ENCODE measurements around the gene NTM.

NTM gene

GRCh38 chr11:131808470-131808869, 438.1 kb downstream of the NTM start:
- TF ChIP-seq, protein P1, sequence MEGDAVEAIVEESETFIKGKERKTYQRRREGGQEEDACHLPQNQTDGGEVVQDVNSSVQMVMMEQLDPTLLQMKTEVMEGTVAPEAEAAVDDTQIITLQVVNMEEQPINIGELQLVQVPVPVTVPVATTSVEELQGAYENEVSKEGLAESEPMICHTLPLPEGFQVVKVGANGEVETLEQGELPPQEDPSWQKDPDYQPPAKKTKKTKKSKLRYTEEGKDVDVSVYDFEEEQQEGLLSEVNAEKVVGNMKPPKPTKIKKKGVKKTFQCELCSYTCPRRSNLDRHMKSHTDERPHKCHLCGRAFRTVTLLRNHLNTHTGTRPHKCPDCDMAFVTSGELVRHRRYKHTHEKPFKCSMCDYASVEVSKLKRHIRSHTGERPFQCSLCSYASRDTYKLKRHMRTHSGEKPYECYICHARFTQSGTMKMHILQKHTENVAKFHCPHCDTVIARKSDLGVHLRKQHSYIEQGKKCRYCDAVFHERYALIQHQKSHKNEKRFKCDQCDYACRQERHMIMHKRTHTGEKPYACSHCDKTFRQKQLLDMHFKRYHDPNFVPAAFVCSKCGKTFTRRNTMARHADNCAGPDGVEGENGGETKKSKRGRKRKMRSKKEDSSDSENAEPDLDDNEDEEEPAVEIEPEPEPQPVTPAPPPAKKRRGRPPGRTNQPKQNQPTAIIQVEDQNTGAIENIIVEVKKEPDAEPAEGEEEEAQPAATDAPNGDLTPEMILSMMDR (IDR thresholded peaks at IDR 0.05; ENCODE audit: low read depth, low read length), result no peak
- no peak for DNase-seq (ENCODE audit: low read depth in 2 of 2)
- H3K4me3 ChIP-seq (replicated peaks in 1 of 2; ENCODE audit: low read depth in 2 of 2, low read length in 2 of 2), result no peak overlapping the region

DNA sequence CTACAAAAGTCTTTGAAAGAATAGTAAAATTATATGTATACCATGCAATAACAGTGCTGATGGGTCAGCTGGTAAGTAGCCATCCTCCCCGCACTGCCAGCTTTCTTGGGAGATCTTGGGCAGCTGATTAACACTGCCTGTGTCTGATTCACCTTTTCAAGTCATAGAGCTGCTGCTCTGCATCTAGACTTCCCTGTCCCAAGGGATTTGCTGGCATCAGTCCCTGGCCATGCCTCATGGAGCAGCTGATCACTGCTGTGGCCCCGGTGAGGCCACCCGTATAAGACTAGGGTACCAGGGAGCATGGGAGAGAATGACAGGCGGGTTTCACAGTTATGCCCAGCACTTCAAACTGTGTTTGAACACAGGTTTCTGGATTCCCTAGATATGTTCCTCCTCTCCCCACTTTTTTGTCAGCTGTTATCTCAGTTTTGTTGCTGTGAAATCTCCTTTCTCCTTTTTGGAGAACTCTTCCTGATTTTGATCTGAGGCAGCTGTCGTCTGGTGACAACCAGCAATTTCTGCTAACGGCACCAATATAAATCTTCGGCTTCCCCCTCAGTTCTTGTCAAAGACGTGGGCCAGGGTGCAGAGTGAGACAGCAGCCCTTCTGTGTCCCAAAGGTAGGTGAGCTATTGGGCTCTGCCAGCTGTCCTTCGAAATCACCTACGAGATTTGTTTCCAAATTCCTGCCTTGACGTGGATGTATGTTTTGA, 438.9 kb downstream of the NTM start:
- no peak overlapping the region for H3K4me3 ChIP-seq (replicated peaks in 1 of 2; ENCODE audit: low read depth in 2 of 2, low read length in 2 of 2)
- peak in 1 of 2 donors; percentile 34 for DNase-seq (ENCODE audit: low read depth in 2 of 2)
- TF ChIP-seq, protein P1 (IDR thresholded peaks at IDR 0.05; ENCODE audit: low read depth, low read length), result no peak

DNA sequence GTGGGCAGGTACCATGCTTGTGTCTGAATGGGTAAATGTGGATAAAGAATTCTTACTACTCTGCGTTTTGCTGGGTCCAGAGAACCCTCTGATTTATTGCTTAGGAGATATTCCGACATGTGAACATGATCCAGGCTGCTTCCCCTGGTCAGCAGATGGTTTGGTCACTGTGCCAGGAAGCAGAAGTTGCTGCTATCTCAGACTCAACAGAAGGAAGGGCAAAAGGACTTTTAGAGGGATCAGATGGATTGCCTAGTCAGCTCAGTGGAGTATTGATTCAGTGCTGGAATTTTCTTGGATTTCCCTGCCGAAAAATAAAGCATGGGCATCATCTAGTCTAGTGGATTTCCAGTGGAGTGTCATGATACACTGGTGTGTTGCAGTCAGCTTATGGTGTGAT, 440.1 kb downstream of the NTM start:
- no peak overlapping the region for H3K4me3 ChIP-seq (replicated peaks in 1 of 2; ENCODE audit: low read depth in 2 of 2, low read length in 2 of 2)
- TF ChIP-seq, protein P1 (IDR thresholded peaks at IDR 0.05; ENCODE audit: low read depth, low read length), result no peak
- DNase-seq (ENCODE audit: low read depth in 2 of 2), result no peak

GRCh38 chr11:131811383-131811782, 441.0 kb downstream of the NTM start:
- DNase-seq (ENCODE audit: low read depth in 2 of 2), result peak in 1 of 2 donors; percentile 18
- H3K4me3 ChIP-seq (replicated peaks in 1 of 2; ENCODE audit: low read depth in 2 of 2, low read length in 2 of 2), result no peak overlapping the region
- TF ChIP-seq, protein P1 (IDR thresholded peaks at IDR 0.05; ENCODE audit: low read depth, low read length), result no peak

DNA sequence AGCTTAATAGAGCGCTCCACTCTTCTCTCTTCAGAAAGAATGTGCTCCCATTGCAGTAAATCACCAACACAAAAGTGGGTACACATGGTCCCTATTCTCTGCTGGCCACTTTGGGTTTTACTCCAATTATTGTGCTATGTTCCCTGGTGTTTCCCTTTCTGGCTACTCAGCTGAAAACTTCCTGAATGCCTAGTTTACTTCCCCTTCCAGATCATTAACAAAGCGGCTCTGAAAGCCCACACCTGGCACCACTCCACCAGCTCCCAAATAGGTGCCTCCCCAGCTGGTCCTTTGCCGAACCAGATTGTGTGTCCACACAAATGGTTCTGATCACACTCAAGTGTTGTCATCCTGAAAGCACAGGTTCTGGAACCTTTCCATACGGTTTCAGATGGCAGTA, 443.7 kb downstream of the NTM start:
- TF ChIP-seq, protein P1 (IDR thresholded peaks at IDR 0.05; ENCODE audit: low read depth, low read length), result no peak
- DNase-seq (ENCODE audit: low read depth in 2 of 2), result no peak
- no peak overlapping the region for H3K4me3 ChIP-seq (replicated peaks in 1 of 2; ENCODE audit: low read depth in 2 of 2, low read length in 2 of 2)

- TF ChIP-seq, protein P1 (IDR thresholded peaks at IDR 0.05; ENCODE audit: low read depth, low read length), result no peak
- no peak for DNase-seq (ENCODE audit: low read depth in 2 of 2)
- H3K4me3 ChIP-seq (replicated peaks in 1 of 2; ENCODE audit: low read depth in 2 of 2, low read length in 2 of 2), result no peak overlapping the region
These were observed 445.2 kb downstream of the NTM start for GRCh38 chr11:131815590-131815989.

DNA sequence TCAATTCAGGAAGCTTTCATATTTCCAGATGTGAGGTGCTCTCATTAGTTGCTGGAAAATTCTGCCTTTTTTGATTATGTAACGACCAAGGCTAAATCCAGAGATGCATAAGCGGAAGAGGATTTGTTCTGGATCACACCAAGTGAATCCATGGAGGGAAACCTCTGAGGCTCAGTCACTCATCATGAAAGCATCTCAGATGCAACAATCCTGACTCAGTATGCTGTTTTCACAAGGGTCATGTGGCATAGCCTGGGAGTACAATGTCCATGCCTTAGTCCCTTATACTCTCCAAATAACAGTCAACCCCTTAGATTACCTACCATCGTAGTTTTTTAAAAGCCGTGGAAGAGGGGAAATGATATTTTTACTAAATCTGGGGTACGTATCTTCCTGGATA, 445.6 kb downstream of the NTM start:
- no peak overlapping the region for H3K4me3 ChIP-seq (replicated peaks in 1 of 2; ENCODE audit: low read depth in 2 of 2, low read length in 2 of 2)
- DNase-seq (ENCODE audit: low read depth in 2 of 2), result peak in 1 of 2 donors; percentile 58

More for the DNA sequence above, 445.6 kb downstream of the NTM start:
- TF ChIP-seq, protein P1 (IDR thresholded peaks at IDR 0.05; ENCODE audit: low read depth, low read length), result no peak
